HCT116 (cell line): ENCODE results near the gene PPP2R5C. TPM values are rescaled to one million over a fixed set of nuclear protein-coding genes. Genes with fewer than 3 reads are reported as not detected.

ENCODE experiments used
- ATAC-seq: fragments of 200-7000 bp; cut with Tn5 transposase; 2 replicates; pipeline ENCODE4 v1.9.1; 2020; ENCODE audit warnings: mild to moderate bottlenecking, moderate library complexity
- BruUV-seq: library from RNA; stranded (reverse); fragments of 400-500 nt; replicated peaks from 2 replicates; lab custom pipeline; 2021; lab: Mats Ljungman, UMichigan
- CTCF ChIA-PET: fragments of 300-600 bp; sonication (Branson Sonifier 250); formaldehyde crosslinking; loops from one replicate; lab custom pipeline; 2021; ENCODE audit warnings: antibody characterized with exemption; lab: Charles Lee
- POLR2A ChIA-PET: fragments of 300-600, 350-600 bp; sonication (Branson Sonifier 250); formaldehyde crosslinking; loops from one replicate; lab custom pipeline; 2021; ENCODE audit warnings: antibody characterized with exemption; lab: Charles Lee
- RAD21 ChIA-PET, 2 experiments: fragments of 300-600 bp; sonication (Branson Sonifier 250); formaldehyde crosslinking; loops; one replicate each; lab custom pipeline; 2023; ENCODE audit warnings: low total read pairs in 2 of 2; ENCODE audit not compliant: uncharacterized antibody in 2 of 2, unreplicated experiment in 2 of 2, low non-redundant PET in 1 of 2; lab: Charles Lee
- DNase-seq: peaks from one replicate; pipeline ENCODE4 v3.0.0-alpha.2; 2010; ENCODE audit warnings: low read depth, low spot score
- H2AFZ ChIP-seq: fragments of 200-600 bp; shearing (Covaris generic), sonication (generic); 2 replicates; pipeline ENCODE4 v1.6.1; 2017; ENCODE audit warnings: low read depth, mixed run types, mixed read lengths, antibody characterized with exemption, low read length; ENCODE audit not compliant: poor library complexity, severe bottlenecking
- H3K27ac ChIP-seq: 2 replicates; pipeline ENCODE4 v1.5.1; 2012; ENCODE audit warnings: low read depth, low read length
- H3K27me3 ChIP-seq: fragments of 200-600 bp; sonication (generic); 2 replicates; pipeline ENCODE4 v1.6.1; 2016; ENCODE audit warnings: mixed run types, low read length, mixed read lengths; ENCODE audit not compliant: insufficient read depth
- H3K36me3 ChIP-seq, 2 experiments: fragments of 200-500 bp in 1 of 2; fragments of 200-600 bp in 1 of 2; sonication (Bioruptor generic) in 1 of 2; sonication (generic) in 1 of 2; 2 replicates each; pipeline versions ENCODE4 v1.5.1 to v1.6.1; 2014 to 2016; ENCODE audit warnings: low read length in 2 of 2, inconsistent platforms in 1 of 2, mixed read lengths in 1 of 2, mixed run types in 1 of 2; ENCODE audit not compliant: insufficient read depth in 2 of 2, control insufficient read depth in 1 of 2
- H3K4me1 ChIP-seq, 2 experiments: fragments of 200-600 bp in 1 of 2; sonication (generic) in 1 of 2; 2 replicates each; pipeline versions ENCODE4 v1.5.1 to v1.6.1; 2012 to 2017; ENCODE audit warnings: low read length in 2 of 2, inconsistent platforms in 1 of 2, mild to moderate bottlenecking in 1 of 2, mixed read lengths in 1 of 2, mixed run types in 1 of 2, moderate library complexity in 1 of 2; ENCODE audit not compliant: insufficient read depth in 2 of 2, control insufficient read depth in 1 of 2
- H3K4me2 ChIP-seq: fragments of 200-600 bp; sonication (generic); 2 replicates; pipeline ENCODE4 v1.6.1; 2017; ENCODE audit warnings: mixed run types, low read length, mixed read lengths
- H3K4me3 ChIP-seq, 2 experiments: fragments of 200-600 bp in 1 of 2; sonication (generic) in 1 of 2; replicated peaks in 1 of 2; 2 replicates each; pipeline ENCODE4 v1.5.1; 2011 to 2016; ENCODE audit warnings: low read length in 2 of 2, control low read depth in 1 of 2, low read depth in 1 of 2, mild to moderate bottlenecking in 1 of 2, mixed read lengths in 1 of 2, mixed run types in 1 of 2
- H3K79me2 ChIP-seq: fragments of 200-600 bp; sonication (generic); 2 replicates; pipeline ENCODE4 v1.6.1; 2017; ENCODE audit warnings: mild to moderate bottlenecking, mixed run types, low read length, moderate library complexity, mixed read lengths; ENCODE audit not compliant: insufficient read depth
- H3K9ac ChIP-seq: fragments of 200-600 bp; sonication (generic); 2 replicates; pipeline ENCODE4 v1.6.1; 2016; ENCODE audit warnings: low read length, mixed read lengths
- H3K9me2 ChIP-seq: fragments of 200-600 bp; sonication (generic), shearing (Covaris generic); 2 replicates; pipeline ENCODE4 v1.6.1; 2017; ENCODE audit warnings: mixed run types, mild to moderate bottlenecking, moderate library complexity; ENCODE audit not compliant: insufficient read depth
- H3K9me3 ChIP-seq, 2 experiments: fragments of 200-500 bp in 1 of 2; fragments of 200-600 bp in 1 of 2; sonication (Bioruptor generic) in 1 of 2; sonication (generic) in 1 of 2; 2 replicates each; pipeline ENCODE4 v1.6.1; 2014 to 2017; ENCODE audit warnings: low read length in 2 of 2, mixed read lengths in 2 of 2, inconsistent platforms in 1 of 2, low read depth in 1 of 2, mild to moderate bottlenecking in 1 of 2, mixed run types in 1 of 2, moderate library complexity in 1 of 2; ENCODE audit not compliant: control insufficient read depth in 1 of 2, insufficient read depth in 1 of 2
- H4K20me1 ChIP-seq: fragments of 200-600 bp; sonication (generic), shearing (Covaris generic); 2 replicates; pipeline ENCODE4 v1.6.1; 2017; ENCODE audit warnings: mixed run types, mild to moderate bottlenecking, moderate library complexity; ENCODE audit not compliant: insufficient read depth
- ATF3 ChIP-seq: IDR thresholded peaks from 2 replicates; pipeline ENCODE4 v1.6.1; 2012
- EGR1 ChIP-seq: IDR thresholded peaks from 2 replicates; pipeline ENCODE4 v1.6.1; 2012; ENCODE audit warnings: low read depth
- ELF1 ChIP-seq: IDR thresholded peaks from 2 replicates; pipeline ENCODE4 v1.6.1; 2012; ENCODE audit warnings: low read depth, borderline replicate concordance
- EZH2phosphoT487 ChIP-seq: fragments of 200-600 bp; IDR thresholded peaks from 2 replicates; pipeline ENCODE4 v1.6.1; 2018; ENCODE audit warnings: antibody characterized with exemption, borderline replicate concordance
- RAD21 ChIP-seq: IDR thresholded peaks from 2 replicates; pipeline ENCODE4 v1.6.1; 2012; ENCODE audit warnings: low read depth, mild to moderate bottlenecking
- SIN3A ChIP-seq: IDR thresholded peaks from 2 replicates; pipeline ENCODE4 v1.6.1; 2012; ENCODE audit warnings: low read depth
- ZFX ChIP-seq: fragments of 450-650 bp; IDR thresholded peaks from 2 replicates; pipeline ENCODE4 v1.6.1; 2017
- intact Hi-C: fragments of 100-400 bp; cut with micrococcal nuclease; formaldehyde crosslinking; loops from 2 replicates; pipeline ENCODE4 v1.10.0; 2022
- total RNA-seq: library from RNA; stranded (reverse); gene quantifications from one replicate; pipeline ENCODE4 v1.2.1, GENCODE V29; 2021; ENCODE audit not compliant: unreplicated experiment
- TF ChIP-seq, protein P1 (sequence below): IDR thresholded peaks from 2 replicates; pipeline ENCODE4 v1.6.1; 2011; ENCODE audit warnings: mild to moderate bottlenecking, low read length, moderate library complexity; ENCODE audit not compliant: insufficient replicate concordance; ENCODE audit errors: extremely low read depth

PPP2R5C gene
- total RNA-seq, 1 experiment from 2014 or later: 117 TPM

DNA sequence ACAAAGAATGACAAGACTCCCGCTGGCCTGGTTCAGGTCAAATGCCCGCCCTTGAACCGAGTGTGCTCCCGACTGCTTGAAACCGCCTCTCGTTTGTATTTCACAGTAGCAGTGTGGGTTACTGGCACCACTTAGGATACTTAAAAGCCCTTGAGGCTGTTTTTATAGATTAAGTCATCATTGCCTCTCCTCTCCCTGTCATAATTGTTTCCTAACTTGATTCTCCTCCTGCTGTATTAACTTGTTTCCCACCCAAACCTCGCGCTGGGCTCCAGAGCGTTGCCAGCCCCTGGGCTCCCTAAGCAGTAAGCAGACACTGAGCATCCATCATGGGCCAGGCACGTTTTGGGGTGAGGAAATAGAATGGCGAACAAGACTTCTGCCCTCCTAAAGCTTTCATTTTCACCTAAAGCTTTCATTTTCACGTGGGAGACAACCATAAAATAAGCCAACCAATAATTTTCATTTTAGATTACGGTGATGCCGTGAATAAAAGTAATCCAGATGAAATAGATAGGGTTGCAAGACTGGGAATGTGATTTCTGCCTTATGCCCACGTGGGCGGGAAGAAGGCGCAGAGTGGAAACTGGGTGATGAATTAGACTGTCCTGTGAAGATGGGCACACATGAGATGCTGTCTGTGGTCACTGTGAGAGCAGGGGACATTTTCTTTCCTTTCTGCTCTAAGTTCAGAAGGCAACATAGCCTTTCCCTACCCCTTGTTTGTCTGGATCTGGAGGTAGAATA is 97.5 kb downstream of the PPP2R5C start:
- TF ChIP-seq ELF1 (no peak), ZFX (no peak), ATF3 (no peak), RAD21 (no peak), EZH2phosphoT487 (no peak), EGR1 (no peak), SIN3A (no peak)
- TF ChIP-seq, protein P1, sequence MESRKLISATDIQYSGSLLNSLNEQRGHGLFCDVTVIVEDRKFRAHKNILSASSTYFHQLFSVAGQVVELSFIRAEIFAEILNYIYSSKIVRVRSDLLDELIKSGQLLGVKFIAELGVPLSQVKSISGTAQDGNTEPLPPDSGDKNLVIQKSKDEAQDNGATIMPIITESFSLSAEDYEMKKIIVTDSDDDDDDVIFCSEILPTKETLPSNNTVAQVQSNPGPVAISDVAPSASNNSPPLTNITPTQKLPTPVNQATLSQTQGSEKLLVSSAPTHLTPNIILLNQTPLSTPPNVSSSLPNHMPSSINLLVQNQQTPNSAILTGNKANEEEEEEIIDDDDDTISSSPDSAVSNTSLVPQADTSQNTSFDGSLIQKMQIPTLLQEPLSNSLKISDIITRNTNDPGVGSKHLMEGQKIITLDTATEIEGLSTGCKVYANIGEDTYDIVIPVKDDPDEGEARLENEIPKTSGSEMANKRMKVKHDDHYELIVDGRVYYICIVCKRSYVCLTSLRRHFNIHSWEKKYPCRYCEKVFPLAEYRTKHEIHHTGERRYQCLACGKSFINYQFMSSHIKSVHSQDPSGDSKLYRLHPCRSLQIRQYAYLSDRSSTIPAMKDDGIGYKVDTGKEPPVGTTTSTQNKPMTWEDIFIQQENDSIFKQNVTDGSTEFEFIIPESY: no peak
- no peaks in the 10 kb centered on the region for H3K27me3 ChIP-seq
- H3K9me3 ChIP-seq: no peaks in the 10 kb centered on the region
- no TSS peak for BruUV-seq
- H3K79me2 ChIP-seq: peaks cover 31% of the 10 kb centered on the region
- no peaks in the 10 kb centered on the region for H3K9me2 ChIP-seq
- RAD21 ChIA-PET: no interaction called here
- no peak overlapping the region for H2AFZ ChIP-seq
- H3K27ac ChIP-seq: no peak overlapping the region
- CTCF ChIA-PET: no interaction called here
- no peaks in the 10 kb centered on the region; the same call in 1 of the 2 replicates for H4K20me1 ChIP-seq
- ATAC-seq (no peak), DNase-seq (no peak)
- H3K36me3 ChIP-seq: peaks cover 2 to 3% of the 10 kb centered on the region in 2 experiments; a peak in 1 of 4 replicates
- no peak overlapping the region for H3K4me2 ChIP-seq
- H3K4me1 ChIP-seq: no peaks in the 10 kb centered on the region; a peak in 1 of 4 replicates
- intact Hi-C loops: no loop called here
- no peak overlapping the region for H3K4me3 ChIP-seq
- H3K9ac ChIP-seq: no peak overlapping the region
- POLR2A ChIA-PET: no interaction called here
